IPS-20b (cell line): Measurements from ENCODE around the gene CHD9.

Experiments
- H3K27ac ChIP-seq: one replicate; pipeline ENCODE4 v1.5.1; 2013; ENCODE audit warnings: low read length
- H3K27me3 ChIP-seq: 2 replicates; pipeline ENCODE4 v1.6.1; 2013; ENCODE audit warnings: mild to moderate bottlenecking, low read length, inconsistent platforms; ENCODE audit not compliant: insufficient read depth
- H3K36me3 ChIP-seq: 2 replicates; pipeline ENCODE4 v1.6.1; 2013; ENCODE audit warnings: low read depth, mild to moderate bottlenecking, inconsistent platforms, low read length, moderate library complexity; ENCODE audit not compliant: insufficient read depth
- H3K4me1 ChIP-seq: 2 replicates; pipeline ENCODE4 v1.6.1; 2013; ENCODE audit warnings: mild to moderate bottlenecking, control low read depth, inconsistent platforms, low read length, moderate library complexity; ENCODE audit not compliant: insufficient read depth
- H3K4me3 ChIP-seq: 2 replicates; pipeline ENCODE4 v1.5.1; 2013; ENCODE audit warnings: mild to moderate bottlenecking, low read length, inconsistent platforms
- H3K9ac ChIP-seq: 2 replicates; pipeline ENCODE4 v1.6.1; 2013; ENCODE audit warnings: low read depth, mild to moderate bottlenecking, inconsistent platforms, low read length, moderate library complexity
- H3K9me3 ChIP-seq: 2 replicates; pipeline ENCODE4 v1.6.1; 2013; ENCODE audit warnings: mild to moderate bottlenecking, low read depth, low read length, inconsistent platforms; ENCODE audit not compliant: insufficient read depth

CHD9 gene

GRCh38 chr16:53191413-53191812, 136.6 kb downstream of the CHD9 start:
- Histone ChIP-seq H3K36me3 (no peaks in the 10 kb centered on the region), H3K9me3 (peaks cover 7% of the 10 kb centered on the region), H3K4me3 (no peak overlapping the region), H3K4me1 (no peaks in the 10 kb centered on the region), H3K27ac (no peak overlapping the region), H3K9ac (no peak overlapping the region), H3K27me3 (no peaks in the 10 kb centered on the region)

- H3K27ac ChIP-seq: no peak overlapping the region
- H3K9ac ChIP-seq: no peak overlapping the region
- no peaks in the 10 kb centered on the region for H3K4me1 ChIP-seq
- H3K27me3 ChIP-seq: no peaks in the 10 kb centered on the region
- H3K9me3 ChIP-seq: peaks cover 17% of the 10 kb centered on the region
- H3K4me3 ChIP-seq: no peak overlapping the region
- no peaks in the 10 kb centered on the region for H3K36me3 ChIP-seq
Observed at GRCh38 chr16:53198933-53199332, 144.1 kb downstream of the CHD9 start.

GRCh38 chr16:53201900-53202299, 147.1 kb downstream of the CHD9 start:
- Histone ChIP-seq H3K27me3 (no peaks in the 10 kb centered on the region), H3K36me3 (no peaks in the 10 kb centered on the region), H3K9ac (no peak overlapping the region), H3K9me3 (peaks cover 17% of the 10 kb centered on the region), H3K4me1 (peaks cover 9% of the 10 kb centered on the region; the same call in 1 of the 2 replicates), H3K4me3 (no peak overlapping the region), H3K27ac (no peak overlapping the region)

- no peak overlapping the region for H3K9ac ChIP-seq
- H3K36me3 ChIP-seq: no peaks in the 10 kb centered on the region
- H3K4me3 ChIP-seq: no peak overlapping the region
- no peaks in the 10 kb centered on the region for H3K27me3 ChIP-seq
- H3K4me1 ChIP-seq: peaks cover 13% of the 10 kb centered on the region; the same call in 1 of the 2 replicates
- peaks cover 17% of the 10 kb centered on the region for H3K9me3 ChIP-seq
- no peak overlapping the region for H3K27ac ChIP-seq
Observed at GRCh38 chr16:53202398-53202797, 147.6 kb downstream of the CHD9 start.

- peak overlapping the region; percentile 97 for H3K9ac ChIP-seq
- peak overlapping the region; percentile 91 for H3K27ac ChIP-seq
- H3K4me3 ChIP-seq: peak overlapping the region; percentile 94
Observed at GRCh38 chr16:53207810-53208752, 153.3 kb downstream of the CHD9 start.

GRCh38 chr16:53209429-53209828, 154.6 kb downstream of the CHD9 start:
- peaks cover 35% of the 10 kb centered on the region for H3K36me3 ChIP-seq
- H3K4me3 ChIP-seq: peak overlapping the region; percentile 94
- peak overlapping the region; percentile 21 for H3K27ac ChIP-seq
- H3K9me3 ChIP-seq: no peaks in the 10 kb centered on the region
- H3K27me3 ChIP-seq: no peaks in the 10 kb centered on the region
- peak overlapping the region; percentile 97 for H3K9ac ChIP-seq
- H3K4me1 ChIP-seq: peaks cover 20% of the 10 kb centered on the region

More at GRCh38 chr16:53207810-53208752, 153.3 kb downstream of the CHD9 start:
- Histone ChIP-seq H3K27me3 (no peaks in the 10 kb centered on the region), H3K9me3 (0 out of 2 replicates have a peak, but pooled peaks cover 4% of the 10 kb centered on the region), H3K4me1 (peaks cover 20% of the 10 kb centered on the region), H3K36me3 (peaks cover 25% of the 10 kb centered on the region)

GRCh38 chr16:53209877-53210276, 155.1 kb downstream of the CHD9 start:
- H3K4me3 ChIP-seq: peak overlapping the region; percentile 94
- H3K4me1 ChIP-seq: peaks cover 20% of the 10 kb centered on the region
- H3K9me3 ChIP-seq: no peaks in the 10 kb centered on the region
- H3K27ac ChIP-seq: peak overlapping the region; percentile 21
- H3K36me3 ChIP-seq: peaks cover 35% of the 10 kb centered on the region
- peak overlapping the region; percentile 97; the same call in 1 of the 2 replicates for H3K9ac ChIP-seq
- H3K27me3 ChIP-seq: no peaks in the 10 kb centered on the region

- peaks cover 45% of the 10 kb centered on the region for H3K36me3 ChIP-seq
- no peaks in the 10 kb centered on the region for H3K9me3 ChIP-seq
- peak overlapping the region; percentile 97; the same call in 1 of the 2 replicates for H3K9ac ChIP-seq
- H3K27ac ChIP-seq: no peak overlapping the region
- H3K4me1 ChIP-seq: peaks cover 14% of the 10 kb centered on the region
- H3K4me3 ChIP-seq: peak overlapping the region; percentile 94
- H3K27me3 ChIP-seq: no peaks in the 10 kb centered on the region
Observed at GRCh38 chr16:53211253-53211652, 156.5 kb downstream of the CHD9 start.

GRCh38 chr16:53212893-53213223, 158.1 kb downstream of the CHD9 start:
- Histone ChIP-seq H3K27ac (no peak overlapping the region), H3K36me3 (peaks cover 45% of the 10 kb centered on the region), H3K27me3 (no peaks in the 10 kb centered on the region), H3K9me3 (no peaks in the 10 kb centered on the region), H3K4me3 (peak overlapping the region; percentile 29; the same call in 1 of the 2 replicates), H3K9ac (no peak overlapping the region), H3K4me1 (peaks cover 4% of the 10 kb centered on the region)

- peaks cover 45% of the 10 kb centered on the region for H3K36me3 ChIP-seq
- no peaks in the 10 kb centered on the region for H3K27me3 ChIP-seq
- peak overlapping the region; percentile 29; the same call in 1 of the 2 replicates for H3K4me3 ChIP-seq
- no peaks in the 10 kb centered on the region for H3K9me3 ChIP-seq
- peaks cover 2% of the 10 kb centered on the region for H3K4me1 ChIP-seq
- no peak overlapping the region for H3K27ac ChIP-seq
- H3K9ac ChIP-seq: no peak overlapping the region
Observed at GRCh38 chr16:53213542-53213941, 158.8 kb downstream of the CHD9 start.

- no peaks in the 10 kb centered on the region for H3K9me3 ChIP-seq
- no peaks in the 10 kb centered on the region; the same call in none of the 2 replicates for H3K4me1 ChIP-seq
- no peak overlapping the region for H3K4me3 ChIP-seq
- no peaks in the 10 kb centered on the region for H3K27me3 ChIP-seq
- H3K36me3 ChIP-seq: peaks cover 33% of the 10 kb centered on the region
- H3K9ac ChIP-seq: no peak overlapping the region
- no peak overlapping the region for H3K27ac ChIP-seq
Observed at GRCh38 chr16:53216798-53217197, 162.0 kb downstream of the CHD9 start.

- Histone ChIP-seq H3K9ac (no peak overlapping the region), H3K27ac (no peak overlapping the region), H3K9me3 (no peaks in the 10 kb centered on the region), H3K4me3 (no peak overlapping the region), H3K27me3 (no peaks in the 10 kb centered on the region), H3K4me1 (no peaks in the 10 kb centered on the region; the same call in 1 of the 2 replicates), H3K36me3 (peaks cover 37% of the 10 kb centered on the region)
Observed at GRCh38 chr16:53219371-53219770, 164.6 kb downstream of the CHD9 start.
